Right cardiac atrium (tissue), 5 donors: ENCODE results near the gene TCN1. TPM values are rescaled to one million over a fixed set of nuclear protein-coding genes. Genes with fewer than 3 reads are reported as not detected.

ENCODE experiments used
- ATAC-seq, 2 donors: fragments of 200-7000 bp; cut with Tn5 transposase; one replicate each; pipeline versions ENCODE4 v1.8.0 to v1.9.1; 2020; ENCODE audit warnings: moderate library complexity in 2 of 2, mild to moderate bottlenecking in 1 of 2
- DNase-seq, 3 donors: peaks; one replicate each; pipeline ENCODE4 v3.0.0-alpha.2; 2020
- H3K27ac ChIP-seq: one replicate; pipeline ENCODE4 v1.5.1; 2013; ENCODE audit warnings: mild to moderate bottlenecking, low read length, control low read depth, moderate library complexity
- H3K27me3 ChIP-seq: one replicate; pipeline ENCODE4 v1.6.1; 2013; ENCODE audit not compliant: control insufficient read depth, insufficient read depth
- H3K4me1 ChIP-seq: one replicate; pipeline ENCODE4 v1.6.1; 2013; ENCODE audit warnings: low read length; ENCODE audit not compliant: control insufficient read depth, insufficient read depth
- H3K4me3 ChIP-seq: one replicate; pipeline ENCODE4 v1.5.1; 2013; ENCODE audit warnings: low read length, control low read depth
- H3K9me3 ChIP-seq: one replicate; pipeline ENCODE4 v1.6.1; 2013; ENCODE audit warnings: low read length; ENCODE audit not compliant: control insufficient read depth
- WGBS: extraction: QIAGEN DNeasy Blood & Tissue Kit; methylation state at CpG from one replicate; pipeline ENCODE4 v1.1.7; 2013; 5-methylcytosine and 5-hydroxymethylcytosine counted together
- intact Hi-C, 4 donors: fragments of 100-400 bp; cut with DNase I; formaldehyde crosslinking; loops; one replicate each; pipeline versions ENCODE4 v1.11.0 to v1.14.0; 2022 to 2023
- polyA plus RNA-seq: library from polyadenylated mRNA; stranded (reverse); fragments of 200-250 nt; gene quantifications from one replicate; pipeline ENCODE4 v1.2.3, GENCODE V29; 2013
- total RNA-seq, 4 donors: library from RNA; stranded (reverse); fragmentation: NEBNext Ultra II Directional; extraction: Animal tissue kit (Norgen Biotek cat#: 25700); gene quantifications; one replicate each; pipeline ENCODE4 v1.2.1, GENCODE V29; 2021
- donor health status: healthy with polysubstance abuse.
- donor health status: DM: no; HTN: yes; CAD: no.
- donor health status: DM: no; HTN: no; CAD: no.
- donor health status: DM: no; HTN: yes; CAD: no; lungs with severe emphysema.
- donor health status: DM: yes; HTN: yes; CAD: no.

The TCN1 gene
- total and polyA plus RNA-seq, 5 donors, result not detected

- H3K4me1 ChIP-seq, result peaks cover 2% of the 10 kb centered on the region
- WGBS, result under 1% methylated on average over 54 of the region's 54 CpGs
- peak within 1 kb of the TSS; percentile 78 for H3K4me3 ChIP-seq
- H3K9me3 ChIP-seq, result no peaks in the 10 kb centered on the region
- peak; percentile 87 to 94 (median 93) for DNase-seq
- peak; percentile 98 for ATAC-seq
- H3K27me3 ChIP-seq, result no peaks in the 10 kb centered on the region
- intact Hi-C loops, result no loop called here
- H3K27ac ChIP-seq, result peak within 1 kb of the TSS; percentile 76
These were observed 55.9 kb downstream of the TCN1 start, which contains the start of gene MRPL16 for GRCh38 chr11:59810189-59810910. Gene MRPL16 (minus strand): TSS chr11:59810778. CDS start chr11:59810658, 120 bp downstream.

- ATAC-seq (no peak), DNase-seq (no peak)
- no peak overlapping the region for H3K27ac ChIP-seq
- WGBS, result 54% methylated on average over 1 of the region's 1 CpG
- intact Hi-C loops, result loop anchor here in 1 of 4 donors (10.0 kb wide), 1 partner anchor 142 kb away; the partner anchor contains the start of gene PATL1
- no peaks in the 10 kb centered on the region for H3K27me3 ChIP-seq
- no peaks in the 10 kb centered on the region for H3K9me3 ChIP-seq
- no peak overlapping the region for H3K4me3 ChIP-seq
- peaks cover 2% of the 10 kb centered on the region for H3K4me1 ChIP-seq
These were observed 59.2 kb downstream of the TCN1 start for GRCh38 chr11:59807047-59807610.

- no peaks in the 10 kb centered on the region for H3K27me3 ChIP-seq
- WGBS, result 92% methylated on average over 2 of the region's 2 CpGs
- no peak overlapping the region for H3K4me3 ChIP-seq
- no peaks in the 10 kb centered on the region for H3K4me1 ChIP-seq
- DNase-seq, result no peak
- intact Hi-C loops, result loop anchor here in 2 of 4 donors (5.0 to 10.0 kb wide), 2 partner anchors 52 to 139 kb away; partner anchors contain the start of gene PATL1 (in 1 of the 2)
- no peaks in the 10 kb centered on the region for H3K9me3 ChIP-seq
- no peak for ATAC-seq
- no peak overlapping the region for H3K27ac ChIP-seq
These were observed 62.2 kb downstream of the TCN1 start for GRCh38 chr11:59804061-59804460.

Other genes starting within 250 kb of the TCN1 start
- gene PATL1, start 197.4 kb downstream of the TCN1 start, total RNA-seq, result 10 to 100 TPM; 20.2 to 30.2 (median 23.7) TPM
- 11.7 TPM for gene PATL1, start 197.4 kb downstream of the TCN1 start, polyA plus RNA-seq
- gene OR10V1, start 152.6 kb downstream of the TCN1 start, total RNA-seq, result not detected
- gene OR10V1, start 152.6 kb downstream of the TCN1 start, polyA plus RNA-seq, result not detected
- gene STX3, start 111.1 kb downstream of the TCN1 start, total RNA-seq, result 10 to 100 TPM in 3 of 4 donors, 1 to 10 TPM in 1; 7.4 to 12.0 (median 10.7) TPM
- 7.1 TPM for gene STX3, start 111.1 kb downstream of the TCN1 start, polyA plus RNA-seq
- 10 to 100 TPM; 53.7 to 82.6 (median 70.1) TPM for gene MRPL16, start 55.7 kb downstream of the TCN1 start, total RNA-seq
- gene MRPL16, start 55.7 kb downstream of the TCN1 start, polyA plus RNA-seq, result 150 TPM
- gene CBLIF, start 21.0 kb downstream of the TCN1 start, total RNA-seq, result not detected
- not detected for gene CBLIF, start 21.0 kb downstream of the TCN1 start, polyA plus RNA-seq
- gene OOSP3, start 12.3 kb upstream of the TCN1 start, total RNA-seq, result not detected
- not detected for gene OOSP3, start 12.3 kb upstream of the TCN1 start, polyA plus RNA-seq
- not detected for gene OOSP1, start 71.9 kb upstream of the TCN1 start, total RNA-seq
- 0.16 TPM for gene OOSP1, start 71.9 kb upstream of the TCN1 start, polyA plus RNA-seq
- not detected for gene OOSP4A, start 97.5 kb upstream of the TCN1 start, total RNA-seq
- not detected for gene OOSP4A, start 97.5 kb upstream of the TCN1 start, polyA plus RNA-seq
- not detected for gene OOSP4B, start 150.7 kb upstream of the TCN1 start, total RNA-seq
- not detected for gene OOSP4B, start 150.7 kb upstream of the TCN1 start, polyA plus RNA-seq
- gene OOSP2, start 173.9 kb upstream of the TCN1 start, total RNA-seq, result not detected
- gene OOSP2, start 173.9 kb upstream of the TCN1 start, polyA plus RNA-seq, result not detected
- gene MS4A3, start 190.2 kb upstream of the TCN1 start, total RNA-seq, result not detected
- not detected for gene MS4A3, start 190.2 kb upstream of the TCN1 start, polyA plus RNA-seq
- under 1 TPM; 0.37 to 0.97 (median 0.65) TPM for gene MS4A2, start 222.2 kb upstream of the TCN1 start, total RNA-seq
- gene MS4A2, start 222.2 kb upstream of the TCN1 start, polyA plus RNA-seq, result 0.09 TPM